Prostate gland (tissue), 2 donors: ENCODE data around the gene DOK6.

Experiments used
- CTCF ChIP-seq, 4 experiments: fragments of 200-600 bp in 2 of 4; fragments of 450-650 bp in 2 of 4; sonication (generic) in 2 of 4; IDR thresholded peaks; 1 replicate in 3 of 4; 2 replicates in 1 of 4; pipeline ENCODE4 v1.5.1; 2016 to 2019; ENCODE audit warnings: antibody characterized with exemption in 4 of 4, mild to moderate bottlenecking in 2 of 4, moderate library complexity in 2 of 4
- POLR2AphosphoS5 ChIP-seq: sonication (generic); formaldehyde crosslinking; IDR thresholded peaks from one replicate; pipeline ENCODE4 v1.6.1; 2017; ENCODE audit warnings: antibody characterized with exemption

GRCh38 chr18:69787825-69788547, 387.3 kb downstream of the DOK6 start:
- TF ChIP-seq CTCF (IDR thresholded peaks at IDR 0.05) = no peak
- no peak for TF ChIP-seq POLR2AphosphoS5
